Measurements from ENCODE around the gene UQCRC1.

Gene UQCRC1

DNA sequence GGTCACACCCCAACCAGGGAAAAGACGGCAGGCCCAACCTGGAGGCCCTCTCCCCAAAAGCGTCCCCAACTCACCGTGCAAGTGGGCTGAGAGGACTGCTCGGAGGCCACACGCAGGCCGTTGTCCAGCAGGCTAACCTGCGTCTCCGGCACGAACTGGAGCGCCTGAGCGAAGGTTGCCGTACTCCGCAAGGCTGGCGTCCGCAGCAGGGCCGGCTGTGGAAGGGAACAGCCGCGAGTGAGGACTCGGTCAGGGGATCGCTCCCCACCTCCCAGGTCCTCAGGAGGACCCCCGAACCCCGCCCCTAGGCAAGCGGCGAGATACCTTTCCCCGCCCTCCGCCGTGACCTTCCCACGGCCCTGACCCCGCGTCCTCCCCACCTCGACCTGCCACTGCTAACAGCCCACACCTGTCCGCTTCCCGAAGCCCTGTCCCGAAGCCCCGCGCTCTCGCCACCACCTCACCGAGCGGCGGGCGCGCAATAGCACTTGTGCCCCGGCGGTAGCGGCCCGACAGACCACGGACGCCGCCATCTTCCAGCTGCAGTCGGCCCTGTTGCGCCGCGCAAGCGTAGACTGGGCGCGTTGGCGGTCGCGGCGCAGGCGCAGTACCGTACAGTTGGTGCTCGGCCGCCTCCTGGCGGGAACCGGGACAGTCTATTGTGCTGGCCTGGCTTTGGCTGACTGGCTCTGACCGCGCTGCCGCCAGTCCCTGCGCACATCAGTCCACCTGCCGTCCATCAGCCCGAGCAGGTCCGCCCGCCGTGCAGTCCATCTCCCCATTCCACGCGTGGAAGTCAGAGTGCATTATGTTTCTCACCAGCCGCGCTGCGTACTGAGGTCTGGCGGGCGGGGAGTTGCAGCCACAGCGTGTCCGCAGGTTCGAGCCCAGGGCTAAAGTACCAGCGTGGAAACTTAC, at the start of gene UQCRC1:
Gene UQCRC1, minus strand, starts transcription at position 559 of the 918 bp plus-strand sequence. Its CDS starts 26 bp downstream, at position 533.
- peak; percentile 97 for FAIRE-seq
- peak; percentile 97 for DNase-seq (ENCODE audit: insufficient read length, low spot score)

DNA sequence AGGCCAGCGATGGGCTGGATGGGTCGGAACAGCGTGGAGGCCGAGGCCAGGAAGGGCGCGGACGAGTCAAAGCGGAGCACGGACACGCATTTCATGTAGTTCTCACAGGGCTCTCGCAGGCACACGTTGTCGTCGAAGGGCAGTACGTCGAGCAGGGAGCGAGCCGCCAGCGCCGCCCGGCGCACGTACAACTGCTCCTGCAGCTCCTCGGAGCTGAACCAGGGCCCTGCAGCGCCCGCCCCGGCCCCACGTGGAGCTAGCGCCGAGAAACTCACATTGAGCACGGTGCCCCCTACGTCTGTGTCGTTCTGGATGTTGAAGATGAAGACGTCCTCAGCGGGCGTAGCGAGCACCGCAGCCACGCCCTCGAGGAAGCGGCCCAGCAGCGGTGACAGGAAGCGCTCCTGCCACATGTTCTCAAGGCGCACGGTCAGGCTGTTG, 47.4 kb upstream of the UQCRC1 start:
- DNase-seq (ENCODE audit: insufficient read length, low spot score) (no peak), FAIRE-seq (no peak)

DNA sequence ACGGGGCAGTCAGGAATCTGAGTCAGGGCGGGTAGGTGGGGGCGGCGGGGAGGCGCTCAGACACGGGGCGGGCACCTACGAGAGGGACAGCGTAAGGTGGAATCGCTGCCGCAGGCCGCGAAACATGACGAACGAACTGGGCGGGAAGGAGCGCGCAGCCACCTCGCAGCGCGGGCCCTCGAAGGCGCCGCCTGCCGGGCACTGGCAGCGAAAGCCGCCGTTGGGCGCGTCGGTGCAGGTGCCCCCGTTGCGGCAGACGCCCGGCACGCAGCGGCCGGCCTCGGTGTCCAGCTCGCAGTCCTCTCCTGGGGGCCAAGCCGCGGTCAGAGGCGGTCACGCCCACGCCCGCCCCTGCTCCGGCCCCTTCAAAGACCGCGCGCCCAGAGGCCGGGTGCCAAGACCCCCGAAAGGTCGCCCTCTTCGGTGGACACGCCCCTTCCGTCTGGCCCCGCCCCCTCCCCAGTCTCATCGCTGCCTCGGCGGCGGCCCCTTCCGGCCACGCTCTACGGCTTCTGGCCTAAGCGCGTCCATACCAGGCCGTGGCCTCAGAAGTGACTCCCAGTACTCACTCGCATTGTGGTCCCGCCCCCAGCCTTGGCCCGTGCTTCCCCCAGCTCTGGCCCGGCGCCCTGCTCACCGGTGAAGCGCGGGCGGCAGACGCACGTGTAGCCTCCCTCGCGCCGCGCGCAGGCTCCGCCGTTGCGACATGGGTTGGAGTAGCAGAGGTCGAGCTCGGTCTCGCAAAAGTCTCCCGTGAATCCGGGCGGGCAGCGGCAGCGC, 46.8 kb upstream of the UQCRC1 start:
- FAIRE-seq (peak; percentile 87), DNase-seq (ENCODE audit: insufficient read length, low spot score) (peak; percentile 95)

DNA sequence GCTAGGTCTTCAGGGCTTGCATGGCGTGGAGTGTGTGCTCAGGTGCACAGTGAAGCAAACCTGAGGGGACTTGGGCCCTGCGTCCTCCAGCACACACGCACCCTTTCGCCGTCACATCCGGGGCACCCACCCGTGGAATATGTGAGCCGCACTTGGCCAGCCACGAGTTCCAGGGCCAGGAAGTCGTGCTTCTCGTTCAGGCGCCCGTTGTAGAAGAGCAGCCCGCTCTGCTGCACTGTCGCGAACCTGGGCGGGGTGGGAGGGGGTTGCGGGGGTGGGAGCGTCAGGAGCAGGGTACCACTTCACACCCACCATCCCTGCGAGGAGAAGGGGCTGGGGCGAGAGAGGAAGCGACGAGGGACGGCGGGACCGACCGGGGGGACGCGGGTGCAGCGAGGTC, 46.2 kb upstream of the UQCRC1 start:
- FAIRE-seq, result no peak
- no peak for DNase-seq (ENCODE audit: insufficient read length, low spot score)

DNA sequence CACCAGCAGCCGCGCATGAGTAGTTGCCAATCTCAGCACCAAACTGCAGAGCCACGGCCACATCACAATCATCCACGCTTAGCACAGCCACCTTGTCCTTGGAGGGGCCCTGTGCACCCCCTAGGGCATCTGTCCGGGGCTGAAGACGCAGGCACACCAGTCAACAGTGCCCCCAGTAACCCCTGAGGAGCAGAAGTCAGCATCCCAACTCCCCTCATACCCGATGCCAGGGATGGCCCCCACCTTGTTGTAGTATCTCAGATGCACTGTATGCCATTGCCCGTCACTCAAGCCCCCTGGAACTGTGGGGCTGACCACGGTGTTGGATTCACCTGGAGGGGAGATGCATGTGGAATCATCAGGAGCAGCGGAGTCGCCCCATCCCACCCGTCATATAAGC, 45.6 kb upstream of the UQCRC1 start:
- DNase-seq (ENCODE audit: insufficient read length, low spot score) (no peak), FAIRE-seq (no peak)

DNA sequence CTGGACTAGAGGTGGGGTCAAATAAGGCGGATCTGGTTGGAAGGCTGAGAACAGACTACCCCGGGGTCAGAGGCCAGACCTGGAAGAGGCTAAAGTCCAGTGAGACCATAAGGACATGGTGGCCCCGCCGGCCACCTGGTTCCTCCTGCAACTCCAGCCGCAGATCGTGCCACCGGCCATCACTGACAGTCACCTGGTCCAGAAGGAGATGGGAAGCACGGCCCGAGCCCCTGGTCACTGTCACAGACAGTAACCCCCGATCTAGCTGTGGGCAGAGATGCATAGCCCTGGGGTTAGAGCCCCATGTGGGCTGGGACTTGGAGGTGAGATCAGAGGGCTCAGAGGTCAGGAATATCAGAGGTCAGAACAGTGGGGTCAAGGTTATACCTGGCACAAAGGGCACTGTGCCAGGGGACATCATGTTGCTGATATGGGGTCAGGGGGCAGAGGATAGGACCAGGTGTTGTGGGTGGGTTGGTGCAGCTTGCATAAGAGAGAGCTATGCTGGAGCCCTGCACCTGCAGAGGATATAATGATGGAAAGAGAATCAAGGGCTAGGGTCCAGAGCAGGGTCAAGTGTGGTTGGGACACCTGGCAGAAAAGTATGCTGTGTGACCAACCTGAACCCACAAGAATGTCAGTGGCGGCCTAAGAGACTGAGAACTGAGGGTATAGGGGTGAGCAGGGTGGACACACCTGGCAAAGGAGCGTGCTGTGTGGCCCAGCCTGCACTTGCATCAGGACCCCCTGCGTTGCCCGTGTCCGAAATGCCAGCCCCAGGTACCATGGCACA, 43.7 kb upstream of the UQCRC1 start:
- no peak for DNase-seq (ENCODE audit: insufficient read length, low spot score)
- FAIRE-seq, result no peak

DNA sequence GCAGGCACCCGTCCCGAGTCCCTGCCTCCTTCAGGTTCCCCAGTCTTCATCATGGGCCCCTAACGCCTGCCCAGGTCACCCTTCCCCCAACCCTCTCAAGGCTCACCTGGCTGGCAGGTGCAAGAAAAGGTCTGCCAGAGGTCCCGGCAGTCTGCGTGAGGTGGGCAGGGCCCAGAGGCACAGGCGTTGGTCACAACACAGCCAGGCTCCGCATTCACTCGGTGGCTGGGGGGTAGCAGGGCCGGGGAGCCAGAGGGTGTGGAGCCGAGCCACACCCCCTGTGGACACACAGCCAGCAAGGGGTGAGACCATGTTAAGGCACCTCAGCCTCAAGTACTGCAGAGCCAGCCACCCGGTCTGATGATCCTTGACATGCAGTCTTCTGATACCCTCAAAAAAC, 42.3 kb upstream of the UQCRC1 start:
- FAIRE-seq, result no peak
- DNase-seq (ENCODE audit: insufficient read length, low spot score), result no peak

DNA sequence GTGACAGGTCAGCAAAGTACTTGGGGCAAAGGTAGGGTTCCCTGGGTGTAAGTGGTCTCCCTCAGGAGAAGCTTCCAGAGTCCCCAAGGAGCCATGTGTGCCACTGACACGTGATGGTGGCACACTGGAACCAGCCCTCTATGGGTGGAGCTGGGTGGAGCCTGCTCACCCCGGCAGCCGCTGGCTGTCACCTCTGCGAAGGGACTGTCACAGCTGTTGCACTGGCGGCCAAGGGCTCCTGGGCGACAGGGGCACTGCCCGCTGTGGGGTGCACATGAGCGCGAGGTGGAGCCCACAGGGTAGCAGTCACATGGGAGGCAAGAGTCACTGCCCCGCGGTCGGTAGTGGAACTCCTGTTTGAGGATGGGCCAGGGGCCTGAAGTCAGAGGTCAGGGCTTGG, 41.3 kb upstream of the UQCRC1 start:
- DNase-seq (ENCODE audit: insufficient read length, low spot score) (no peak), FAIRE-seq (no peak)

DNA sequence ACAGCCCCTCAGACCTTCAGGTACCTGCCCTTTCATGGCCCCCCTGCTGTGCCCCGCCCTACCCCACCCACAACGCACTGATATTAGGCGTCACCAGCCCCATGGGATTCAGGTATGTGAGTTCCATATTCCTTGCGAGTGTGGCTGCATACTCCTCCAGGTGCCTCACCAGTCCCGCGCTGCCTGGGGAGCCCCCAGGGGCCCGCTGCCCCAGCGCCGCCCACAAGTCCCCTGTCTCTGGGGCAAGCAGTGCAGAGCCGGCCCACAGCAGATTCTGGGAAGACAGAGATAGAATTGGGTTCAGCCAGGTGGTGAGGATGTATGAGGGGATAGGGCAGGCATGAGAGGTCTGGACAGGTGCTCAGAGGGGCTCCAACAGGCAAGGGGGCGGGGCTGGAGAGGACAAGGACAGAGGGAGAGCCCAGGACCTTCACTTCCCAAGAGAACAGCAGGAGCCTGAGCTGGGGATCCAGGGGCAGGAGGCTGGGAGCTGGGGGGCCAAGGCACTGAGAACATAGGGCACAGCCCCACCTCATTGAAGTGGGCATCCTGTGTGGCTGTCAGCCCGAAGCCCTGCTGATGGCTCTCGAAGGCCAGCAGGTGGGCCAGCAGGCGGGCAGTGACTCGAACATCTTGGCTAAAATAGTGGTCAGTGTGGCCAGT, 38.9 kb upstream of the UQCRC1 start:
- FAIRE-seq (no peak), DNase-seq (ENCODE audit: insufficient read length, low spot score) (no peak)

DNA sequence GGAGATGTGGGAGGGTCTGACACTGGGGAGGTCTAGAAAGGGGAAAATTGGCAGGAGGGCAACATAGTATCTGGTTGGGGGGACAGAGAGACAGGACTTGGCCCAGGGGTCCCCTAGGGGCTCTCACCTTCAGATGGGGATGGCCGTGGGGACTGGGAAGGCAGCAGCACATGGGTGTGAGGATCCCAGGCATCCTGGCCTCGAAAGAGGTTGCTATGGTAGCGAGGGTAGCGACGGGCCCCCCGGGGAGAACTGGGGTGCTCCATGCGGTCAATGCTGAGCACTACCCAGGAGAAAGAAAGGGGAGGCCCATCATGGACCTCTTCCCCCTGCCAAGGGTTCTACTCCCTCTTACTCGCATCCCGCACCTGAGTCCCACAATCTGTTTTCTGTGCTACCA, 38.3 kb upstream of the UQCRC1 start:
- DNase-seq (ENCODE audit: insufficient read length, low spot score) (no peak), FAIRE-seq (no peak)

DNA sequence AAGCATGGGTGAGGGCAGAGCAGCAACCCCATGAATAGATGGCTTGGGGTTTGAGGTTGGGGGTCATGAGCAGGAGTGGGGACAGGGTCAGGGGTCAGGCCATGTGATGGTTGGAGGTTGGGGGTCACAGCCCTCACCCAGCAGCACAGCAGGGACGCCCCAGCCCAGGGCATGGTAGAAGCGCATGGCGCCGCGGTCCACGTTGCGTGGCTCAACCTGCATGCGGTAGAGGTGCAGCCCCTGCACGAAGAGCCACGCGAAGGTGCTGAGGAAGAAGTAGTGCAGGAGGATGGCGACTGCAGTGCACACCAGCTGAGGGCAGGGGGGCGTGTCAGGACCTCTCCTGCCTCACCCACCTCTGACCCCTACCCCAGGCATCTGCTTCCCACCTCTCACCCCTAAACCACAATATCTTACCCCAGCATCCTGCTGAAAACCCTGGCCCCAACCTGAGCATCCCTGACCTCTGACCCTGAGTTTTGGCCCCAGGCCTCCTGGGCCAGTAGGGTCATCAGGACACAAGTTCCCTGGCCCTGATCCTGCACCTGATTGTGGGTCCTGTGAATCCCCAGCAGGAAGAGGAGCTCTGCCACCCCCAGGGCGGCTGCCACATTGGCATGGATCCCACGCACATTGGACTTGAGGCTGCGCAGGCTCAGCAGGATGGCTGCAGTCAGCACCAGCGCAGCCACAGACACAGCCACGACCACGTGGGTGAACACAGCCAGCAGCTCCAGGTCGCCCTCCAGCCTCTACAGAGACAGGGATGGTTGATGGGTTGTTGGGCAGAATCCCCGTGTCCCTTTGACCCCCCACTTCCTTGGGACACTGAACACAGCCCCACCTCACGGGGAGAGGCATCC, 35.7 kb upstream of the UQCRC1 start:
- FAIRE-seq, result no peak
- no peak for DNase-seq (ENCODE audit: insufficient read length, low spot score)

DNA sequence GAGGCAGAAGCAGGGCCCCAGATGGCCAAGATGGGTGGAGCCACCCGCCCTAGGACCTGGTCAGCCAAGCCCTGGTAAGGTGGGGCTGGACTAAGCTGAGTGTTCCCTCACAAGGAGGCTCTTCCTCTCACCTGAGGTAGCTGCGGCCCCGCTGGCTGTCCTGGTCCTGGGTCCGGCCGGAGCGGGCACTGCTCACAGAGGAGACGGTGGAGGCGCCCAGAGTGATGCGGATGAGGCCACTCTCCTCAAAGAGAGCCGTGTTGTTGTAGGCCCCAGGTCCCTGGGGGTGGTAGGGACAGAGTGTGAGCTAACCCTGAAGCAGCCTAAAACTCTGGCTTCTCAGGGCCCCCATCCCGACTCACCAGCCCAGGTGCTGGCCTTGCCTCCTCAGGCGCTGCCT, 33.2 kb upstream of the UQCRC1 start:
- FAIRE-seq, result no peak
- DNase-seq (ENCODE audit: insufficient read length, low spot score), result no peak

DNA sequence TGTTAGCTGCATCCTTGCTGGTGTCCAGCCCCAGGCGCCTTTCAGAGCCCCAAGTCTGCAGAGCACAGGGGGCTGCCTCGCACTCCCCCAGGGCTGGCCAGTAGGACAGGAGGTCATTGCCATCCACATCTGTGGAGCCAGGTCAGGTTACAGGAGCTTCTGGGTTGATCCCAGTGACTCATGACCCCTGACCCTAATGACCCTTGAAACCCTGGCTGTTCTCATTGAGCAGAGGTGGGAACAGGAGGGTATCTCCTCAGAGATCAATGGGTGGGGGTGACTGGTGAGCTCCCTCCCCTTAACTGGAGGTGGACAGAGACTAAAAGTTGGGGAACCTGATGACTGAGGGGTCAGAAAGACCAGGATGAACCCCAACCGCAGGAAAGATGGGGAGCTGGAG, 31.9 kb upstream of the UQCRC1 start:
- FAIRE-seq (no peak), DNase-seq (ENCODE audit: insufficient read length, low spot score) (no peak)

DNA sequence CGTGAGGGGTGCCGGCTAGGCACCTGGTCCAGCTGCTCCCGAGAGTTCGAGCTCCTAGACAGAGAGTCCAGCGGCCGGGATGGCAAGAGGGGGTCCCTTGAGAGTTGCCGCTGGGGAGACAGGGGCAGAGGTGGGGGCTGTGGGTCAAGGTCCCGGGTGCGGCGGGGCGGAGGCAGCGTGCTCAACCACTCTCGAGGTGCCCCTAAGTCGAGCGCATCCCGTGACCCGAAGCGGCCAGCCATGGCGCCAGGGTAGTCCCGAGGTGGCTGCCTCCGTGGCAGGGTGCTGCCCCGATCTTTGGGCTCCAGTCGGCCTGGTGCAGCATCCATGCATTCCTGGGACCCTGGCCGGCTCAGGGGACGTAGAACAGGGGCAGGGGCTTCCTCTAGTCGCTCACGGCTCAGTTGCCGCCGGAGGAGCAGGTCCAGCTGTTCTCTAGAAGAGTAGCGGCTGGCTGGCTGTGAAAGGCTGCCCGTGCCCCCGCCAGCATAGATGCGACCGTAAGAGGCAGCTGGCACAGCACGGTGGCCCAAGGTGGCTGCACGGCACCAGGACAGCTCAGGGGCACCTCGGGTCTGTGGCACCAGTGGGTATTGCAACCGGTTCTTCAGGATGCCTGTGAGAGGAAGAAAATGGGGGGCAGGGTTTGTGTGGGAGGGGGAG, 30.6 kb upstream of the UQCRC1 start:
- no peak for DNase-seq (ENCODE audit: insufficient read length, low spot score)

DNA sequence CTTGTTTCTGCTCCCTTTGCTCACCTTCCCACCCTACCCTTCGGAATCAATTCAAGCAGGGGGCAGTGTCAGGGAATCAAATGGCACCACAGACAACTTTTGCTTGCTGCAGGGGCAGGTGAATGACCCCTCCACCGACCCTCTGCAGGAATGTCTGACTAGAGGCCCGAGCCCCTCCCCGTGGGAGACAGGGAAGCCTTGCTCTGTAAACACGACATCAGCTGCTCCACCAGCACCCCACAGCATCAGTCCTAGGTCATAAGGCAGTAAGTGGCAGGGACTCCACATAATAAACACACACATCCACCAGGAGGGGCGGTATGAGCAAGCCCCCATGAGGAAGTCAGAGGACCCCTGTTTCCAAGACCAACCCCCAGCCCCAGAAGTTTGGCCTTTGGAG, 27.9 kb upstream of the UQCRC1 start:
- no peak for DNase-seq (ENCODE audit: insufficient read length, low spot score)
- no peak for FAIRE-seq

More for the DNA sequence above, 30.6 kb upstream of the UQCRC1 start:
- no peak for FAIRE-seq

DNA sequence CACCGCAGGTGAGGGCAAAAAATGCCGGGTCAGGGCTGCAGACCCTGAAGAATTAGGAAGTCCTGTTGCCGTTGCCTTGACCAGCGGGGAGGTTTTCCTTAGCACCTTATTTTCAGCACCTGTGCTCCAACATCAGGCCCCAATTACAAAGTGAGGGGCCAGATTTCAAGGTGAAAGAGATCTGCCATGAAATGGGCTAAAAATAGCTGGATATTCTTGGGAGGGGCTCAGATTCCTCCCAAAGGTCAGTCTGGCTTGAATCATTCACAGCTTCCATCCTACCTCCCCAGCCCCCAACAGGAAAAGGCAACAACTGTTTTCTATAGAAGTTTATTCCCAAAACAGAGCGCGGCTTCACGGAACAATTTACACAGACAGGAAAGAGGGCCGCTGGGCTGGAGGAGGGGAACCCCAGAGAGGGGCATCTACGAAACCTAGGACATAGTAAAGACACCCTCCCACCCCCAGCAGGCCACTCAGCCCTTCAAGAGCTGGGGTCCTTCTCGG, 26.8 kb upstream of the UQCRC1 start:
- DNase-seq (ENCODE audit: insufficient read length, low spot score) (no peak), FAIRE-seq (no peak)

DNA sequence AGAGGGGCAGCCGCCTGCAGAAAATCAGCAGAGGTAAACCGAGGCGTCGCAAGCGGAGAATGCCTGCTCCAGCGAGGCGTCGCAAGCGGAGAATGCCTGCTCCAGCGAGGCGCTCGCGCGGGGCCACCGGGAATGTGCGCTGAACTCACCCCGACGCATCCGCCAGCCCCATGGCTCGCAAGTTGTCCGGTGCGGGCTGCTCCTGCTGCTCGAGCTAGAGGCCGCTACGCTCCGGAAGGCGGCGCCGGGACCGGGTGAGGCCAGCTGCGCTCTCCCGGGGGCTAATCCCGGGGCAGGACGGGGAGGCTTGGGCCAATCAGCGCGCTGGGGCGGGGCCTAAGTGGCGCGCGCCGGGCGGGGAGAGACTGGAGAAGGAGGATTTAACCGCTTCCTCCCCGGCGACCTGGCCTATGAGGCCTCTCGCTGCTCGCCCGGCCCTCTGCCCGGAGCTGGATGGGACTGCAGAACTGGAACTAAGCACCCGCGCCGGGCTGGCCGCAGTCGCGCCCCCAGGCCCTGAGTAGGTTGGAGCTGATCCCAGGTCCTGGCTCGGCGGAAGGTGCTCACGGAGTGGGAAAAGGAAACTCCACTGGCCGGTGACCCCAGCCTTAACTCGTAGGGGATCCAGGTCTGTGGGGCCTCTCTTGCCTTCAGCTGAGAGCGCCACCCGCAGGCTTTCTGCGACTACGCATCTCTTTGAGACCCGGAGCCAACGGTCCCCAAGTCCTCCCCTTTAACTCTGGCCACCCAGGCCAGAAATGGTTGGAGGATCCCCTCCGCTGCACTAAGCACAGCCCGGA, 26.0 kb upstream of the UQCRC1 start, which contains the start of gene SLC26A6:
Gene SLC26A6, minus strand, starts transcription at position 240 of the 800 bp plus-strand sequence. Its CDS starts 68 bp downstream, at position 172.
- FAIRE-seq (peak; percentile 96), DNase-seq (ENCODE audit: insufficient read length, low spot score) (peak; percentile 99)
